Osteocyte (in vitro differentiated cells): ENCODE data around the gene CANT1. TPM values are rescaled to one million over a fixed set of nuclear protein-coding genes. Genes with fewer than 3 reads are reported as not detected.

ENCODE experiments used
- DNase-seq: peaks from one replicate; pipeline ENCODE4 v3.0.0; 2021; ENCODE audit warnings: mixed read lengths; ENCODE audit not compliant: unreplicated experiment; ENCODE audit errors: extremely low spot score
- H3K27ac Mint-ChIP-seq: one replicate; pipeline ENCODE4 v1.8.0; 2021; ENCODE audit warnings: mild to moderate bottlenecking, mixed read lengths; ENCODE audit not compliant: unreplicated experiment
- H3K27me3 Mint-ChIP-seq: one replicate; pipeline ENCODE4 v1.8.0; 2021; ENCODE audit warnings: mixed read lengths; ENCODE audit not compliant: unreplicated experiment
- H3K36me3 Mint-ChIP-seq: one replicate; pipeline ENCODE4 v1.8.0; 2021; ENCODE audit warnings: mixed read lengths; ENCODE audit not compliant: unreplicated experiment
- H3K4me1 Mint-ChIP-seq: one replicate; pipeline ENCODE4 v1.8.0; 2021; ENCODE audit warnings: mixed read lengths; ENCODE audit not compliant: unreplicated experiment
- H3K4me3 Mint-ChIP-seq: one replicate; pipeline ENCODE4 v1.8.0; 2021; ENCODE audit warnings: mild to moderate bottlenecking, moderate library complexity, mixed read lengths; ENCODE audit not compliant: unreplicated experiment
- H3K9me3 Mint-ChIP-seq: one replicate; pipeline ENCODE4 v1.8.0; 2021; ENCODE audit warnings: mixed read lengths; ENCODE audit not compliant: unreplicated experiment
- total RNA-seq: library from RNA; stranded (reverse); gene quantifications from 2 replicates; pipeline ENCODE4 v1.2.1, GENCODE V29; 2021
- TF ChIP-seq, protein P1 (sequence below): fragments of 200-600 bp; sonication (generic); IDR thresholded peaks from 2 replicates; pipeline ENCODE4 v1.5.0; 2021; ENCODE audit warnings: antibody characterized with exemption, mild to moderate bottlenecking, moderate library complexity

Gene CANT1
- total RNA-seq, 1 donor from 2014 or later = 62.3 TPM

DNA sequence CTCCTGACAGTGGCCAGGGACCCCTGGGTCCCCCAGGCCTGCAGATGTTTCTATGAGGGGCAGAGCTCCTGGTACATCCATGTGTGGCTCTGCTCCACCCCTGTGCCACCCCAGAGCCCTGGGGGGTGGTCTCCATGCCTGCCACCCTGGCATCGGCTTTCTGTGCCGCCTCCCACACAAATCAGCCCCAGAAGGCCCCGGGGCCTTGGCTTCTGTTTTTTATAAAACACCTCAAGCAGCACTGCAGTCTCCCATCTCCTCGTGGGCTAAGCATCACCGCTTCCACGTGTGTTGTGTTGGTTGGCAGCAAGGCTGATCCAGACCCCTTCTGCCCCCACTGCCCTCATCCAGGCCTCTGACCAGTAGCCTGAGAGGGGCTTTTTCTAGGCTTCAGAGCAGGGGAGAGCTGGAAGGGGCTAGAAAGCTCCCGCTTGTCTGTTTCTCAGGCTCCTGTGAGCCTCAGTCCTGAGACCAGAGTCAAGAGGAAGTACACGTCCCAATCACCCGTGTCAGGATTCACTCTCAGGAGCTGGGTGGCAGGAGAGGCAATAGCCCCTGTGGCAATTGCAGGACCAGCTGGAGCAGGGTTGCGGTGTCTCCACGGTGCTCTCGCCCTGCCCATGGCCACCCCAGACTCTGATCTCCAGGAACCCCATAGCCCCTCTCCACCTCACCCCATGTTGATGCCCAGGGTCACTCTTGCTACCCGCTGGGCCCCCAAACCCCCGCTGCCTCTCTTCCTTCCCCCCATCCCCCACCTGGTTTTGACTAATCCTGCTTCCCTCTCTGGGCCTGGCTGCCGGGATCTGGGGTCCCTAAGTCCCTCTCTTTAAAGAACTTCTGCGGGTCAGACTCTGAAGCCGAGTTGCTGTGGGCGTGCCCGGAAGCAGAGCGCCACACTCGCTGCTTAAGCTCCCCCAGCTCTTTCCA, 39.5 kb upstream of the CANT1 start:
- H3K4me1 Mint-ChIP-seq = peaks cover 38% of the 10 kb centered on the region
- H3K9me3 Mint-ChIP-seq = peaks cover 12% of the 10 kb centered on the region
- H3K4me3 Mint-ChIP-seq = no peak overlapping the region
- no peak overlapping the region for H3K27ac Mint-ChIP-seq
- DNase-seq = no peak
- peaks cover 6% of the 10 kb centered on the region for H3K27me3 Mint-ChIP-seq
- TF ChIP-seq, protein P1, sequence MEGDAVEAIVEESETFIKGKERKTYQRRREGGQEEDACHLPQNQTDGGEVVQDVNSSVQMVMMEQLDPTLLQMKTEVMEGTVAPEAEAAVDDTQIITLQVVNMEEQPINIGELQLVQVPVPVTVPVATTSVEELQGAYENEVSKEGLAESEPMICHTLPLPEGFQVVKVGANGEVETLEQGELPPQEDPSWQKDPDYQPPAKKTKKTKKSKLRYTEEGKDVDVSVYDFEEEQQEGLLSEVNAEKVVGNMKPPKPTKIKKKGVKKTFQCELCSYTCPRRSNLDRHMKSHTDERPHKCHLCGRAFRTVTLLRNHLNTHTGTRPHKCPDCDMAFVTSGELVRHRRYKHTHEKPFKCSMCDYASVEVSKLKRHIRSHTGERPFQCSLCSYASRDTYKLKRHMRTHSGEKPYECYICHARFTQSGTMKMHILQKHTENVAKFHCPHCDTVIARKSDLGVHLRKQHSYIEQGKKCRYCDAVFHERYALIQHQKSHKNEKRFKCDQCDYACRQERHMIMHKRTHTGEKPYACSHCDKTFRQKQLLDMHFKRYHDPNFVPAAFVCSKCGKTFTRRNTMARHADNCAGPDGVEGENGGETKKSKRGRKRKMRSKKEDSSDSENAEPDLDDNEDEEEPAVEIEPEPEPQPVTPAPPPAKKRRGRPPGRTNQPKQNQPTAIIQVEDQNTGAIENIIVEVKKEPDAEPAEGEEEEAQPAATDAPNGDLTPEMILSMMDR = no peak
- H3K36me3 Mint-ChIP-seq = peaks cover 51% of the 10 kb centered on the region

DNA sequence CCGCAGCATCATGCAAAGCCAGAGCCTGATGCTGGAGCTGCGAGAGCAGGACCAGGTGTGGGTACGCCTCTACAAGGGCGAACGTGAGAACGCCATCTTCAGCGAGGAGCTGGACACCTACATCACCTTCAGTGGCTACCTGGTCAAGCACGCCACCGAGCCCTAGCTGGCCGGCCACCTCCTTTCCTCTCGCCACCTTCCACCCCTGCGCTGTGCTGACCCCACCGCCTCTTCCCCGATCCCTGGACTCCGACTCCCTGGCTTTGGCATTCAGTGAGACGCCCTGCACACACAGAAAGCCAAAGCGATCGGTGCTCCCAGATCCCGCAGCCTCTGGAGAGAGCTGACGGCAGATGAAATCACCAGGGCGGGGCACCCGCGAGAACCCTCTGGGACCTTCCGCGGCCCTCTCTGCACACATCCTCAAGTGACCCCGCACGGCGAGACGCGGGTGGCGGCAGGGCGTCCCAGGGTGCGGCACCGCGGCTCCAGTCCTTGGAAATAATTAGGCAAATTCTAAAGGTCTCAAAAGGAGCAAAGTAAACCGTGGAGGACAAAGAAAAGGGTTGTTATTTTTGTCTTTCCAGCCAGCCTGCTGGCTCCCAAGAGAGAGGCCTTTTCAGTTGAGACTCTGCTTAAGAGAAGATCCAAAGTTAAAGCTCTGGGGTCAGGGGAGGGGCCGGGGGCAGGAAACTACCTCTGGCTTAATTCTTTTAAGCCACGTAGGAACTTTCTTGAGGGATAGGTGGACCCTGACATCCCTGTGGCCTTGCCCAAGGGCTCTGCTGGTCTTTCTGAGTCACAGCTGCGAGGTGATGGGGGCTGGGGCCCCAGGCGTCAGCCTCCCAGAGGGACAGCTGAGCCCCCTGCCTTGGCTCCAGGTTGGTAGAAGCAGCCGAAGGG, 38.6 kb upstream of the CANT1 start:
- Mint-ChIP-seq H3K27me3 (peaks cover 6% of the 10 kb centered on the region), H3K27ac (no peak overlapping the region), H3K36me3 (peaks cover 51% of the 10 kb centered on the region), H3K4me3 (no peak overlapping the region), H3K9me3 (peaks cover 2% of the 10 kb centered on the region), H3K4me1 (peaks cover 33% of the 10 kb centered on the region)
- DNase-seq = no peak
- TF ChIP-seq, protein P1 = no peak

DNA sequence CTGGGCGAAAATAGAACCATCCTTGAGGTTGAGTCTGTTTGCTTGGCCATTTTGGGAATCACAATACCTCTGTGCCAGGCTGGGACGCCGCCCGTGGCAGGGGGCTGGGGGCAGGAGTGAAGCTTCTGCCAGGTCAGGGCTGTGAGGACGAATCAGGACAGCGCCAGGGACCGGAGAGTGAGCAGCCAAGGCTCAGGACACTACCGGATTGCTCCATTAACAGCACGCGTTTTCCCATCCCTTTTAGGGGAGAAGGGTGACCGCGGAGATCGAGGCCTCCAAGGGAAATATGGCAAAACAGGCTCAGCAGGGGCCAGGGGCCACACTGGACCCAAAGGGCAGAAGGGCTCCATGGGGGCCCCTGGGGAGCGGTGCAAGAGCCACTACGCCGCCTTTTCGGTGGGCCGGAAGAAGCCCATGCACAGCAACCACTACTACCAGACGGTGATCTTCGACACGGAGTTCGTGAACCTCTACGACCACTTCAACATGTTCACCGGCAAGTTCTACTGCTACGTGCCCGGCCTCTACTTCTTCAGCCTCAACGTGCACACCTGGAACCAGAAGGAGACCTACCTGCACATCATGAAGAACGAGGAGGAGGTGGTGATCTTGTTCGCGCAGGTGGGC, 37.8 kb upstream of the CANT1 start:
- H3K27ac Mint-ChIP-seq = no peak overlapping the region
- peaks cover 6% of the 10 kb centered on the region for H3K27me3 Mint-ChIP-seq
- DNase-seq = no peak
- TF ChIP-seq, protein P1 = no peak
- no peaks in the 10 kb centered on the region for H3K9me3 Mint-ChIP-seq
- peaks cover 51% of the 10 kb centered on the region for H3K36me3 Mint-ChIP-seq
- no peak overlapping the region for H3K4me3 Mint-ChIP-seq
- peaks cover 30% of the 10 kb centered on the region for H3K4me1 Mint-ChIP-seq

DNA sequence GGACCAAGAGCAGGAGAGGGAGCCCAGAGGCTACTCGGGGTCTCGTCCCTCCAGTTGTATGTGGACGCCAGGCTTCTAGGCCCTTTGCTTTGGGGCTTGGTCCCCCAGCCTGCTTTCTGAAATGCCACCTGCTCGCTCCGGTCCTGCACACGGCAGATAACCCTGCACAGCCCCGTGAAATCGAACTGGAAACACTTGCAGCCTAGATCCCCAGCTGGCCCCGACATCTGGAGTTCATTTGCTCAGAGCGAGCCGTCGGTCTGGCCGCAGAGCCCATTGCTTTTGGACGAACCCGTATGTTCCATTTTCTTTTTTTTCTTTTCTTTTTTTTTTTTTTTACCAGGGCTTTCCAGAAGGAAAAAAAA, 37.3 kb upstream of the CANT1 start:
- Mint-ChIP-seq H3K4me1 (peaks cover 30% of the 10 kb centered on the region), H3K27me3 (peaks cover 6% of the 10 kb centered on the region), H3K4me3 (no peak overlapping the region), H3K36me3 (peaks cover 48% of the 10 kb centered on the region), H3K27ac (no peak overlapping the region), H3K9me3 (no peaks in the 10 kb centered on the region)
- TF ChIP-seq, protein P1 = no peak
- DNase-seq = no peak
